Large intestine (tissue), 3 donors: ENCODE data around the gene KCNH4. TPM values are rescaled to one million over a fixed set of nuclear protein-coding genes. Genes with fewer than 3 reads are reported as not detected.
A peak's percentile ranks its signal among the peaks of the same experiment; 100 is the strongest.

Experiments
- DNase-seq, 2 donors: peaks; one replicate each; pipeline versions ENCODE4 v3.0.0 to v3.0.0-alpha.2; 2013
- H3K27ac ChIP-seq: one replicate; pipeline ENCODE4 v1.5.1; 2013; ENCODE audit warnings: low read length
- H3K27me3 ChIP-seq: 2 replicates; pipeline ENCODE4 v1.6.1; 2013; ENCODE audit warnings: low read length; ENCODE audit not compliant: control insufficient read depth, insufficient read depth
- H3K36me3 ChIP-seq: 2 replicates; pipeline ENCODE4 v1.6.1; 2013; ENCODE audit warnings: low read length; ENCODE audit not compliant: control insufficient read depth, insufficient read depth
- H3K4me1 ChIP-seq: one replicate; pipeline ENCODE4 v1.6.1; 2013; ENCODE audit warnings: low read length; ENCODE audit not compliant: control insufficient read depth, insufficient read depth
- H3K4me3 ChIP-seq: one replicate; pipeline ENCODE4 v1.5.1; 2013; ENCODE audit warnings: low read length
- H3K9me3 ChIP-seq: one replicate; pipeline ENCODE4 v1.6.1; 2013; ENCODE audit warnings: mild to moderate bottlenecking, low read depth, low read length, moderate library complexity; ENCODE audit not compliant: control insufficient read depth
- WGBS: methylation state at CpG from one replicate; pipeline ENCODE4 v1.1.5; 2013; ENCODE audit warnings: low lambda C conversion rate; ENCODE audit not compliant: insufficient coverage; 5-methylcytosine and 5-hydroxymethylcytosine counted together
- polyA plus RNA-seq: library from polyadenylated mRNA; unstranded; fragments of 120-200 nt; gene quantifications from one replicate; pipeline ENCODE4 v1.2.1, GENCODE V29; 2013

Gene KCNH4
- polyA plus RNA-seq, 1 donor, result 0.36 TPM

DNA sequence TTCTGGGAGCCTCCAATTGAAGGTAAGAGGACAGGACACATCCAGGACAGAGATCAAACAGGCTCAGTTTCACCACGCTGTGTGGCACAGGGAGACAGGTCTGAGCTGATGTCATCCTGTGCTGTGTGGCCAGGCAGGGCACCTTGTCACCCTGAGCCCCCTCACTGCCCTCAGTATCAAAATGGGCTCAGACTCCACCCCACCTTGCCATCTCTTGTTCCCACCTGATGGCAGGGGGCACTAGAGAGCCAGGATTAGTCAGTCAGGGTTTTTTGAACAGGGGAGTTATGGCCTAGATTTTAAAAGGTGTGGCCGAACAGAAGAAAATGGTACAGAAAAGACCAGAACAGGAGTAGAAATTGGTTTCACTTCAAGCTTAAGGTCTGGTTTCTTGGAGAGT, 62.4 kb downstream of the KCNH4 start:
- peaks cover 39% of the 10 kb centered on the region for H3K36me3 ChIP-seq
- no peak for DNase-seq
- no peak overlapping the region for H3K4me3 ChIP-seq
- H3K27ac ChIP-seq, result no peak overlapping the region
- peaks cover 25% of the 10 kb centered on the region for H3K4me1 ChIP-seq
- 80% methylated on average over 1 of the region's 2 CpGs for WGBS
- no peaks in the 10 kb centered on the region for H3K27me3 ChIP-seq
- H3K9me3 ChIP-seq, result no peaks in the 10 kb centered on the region

DNA sequence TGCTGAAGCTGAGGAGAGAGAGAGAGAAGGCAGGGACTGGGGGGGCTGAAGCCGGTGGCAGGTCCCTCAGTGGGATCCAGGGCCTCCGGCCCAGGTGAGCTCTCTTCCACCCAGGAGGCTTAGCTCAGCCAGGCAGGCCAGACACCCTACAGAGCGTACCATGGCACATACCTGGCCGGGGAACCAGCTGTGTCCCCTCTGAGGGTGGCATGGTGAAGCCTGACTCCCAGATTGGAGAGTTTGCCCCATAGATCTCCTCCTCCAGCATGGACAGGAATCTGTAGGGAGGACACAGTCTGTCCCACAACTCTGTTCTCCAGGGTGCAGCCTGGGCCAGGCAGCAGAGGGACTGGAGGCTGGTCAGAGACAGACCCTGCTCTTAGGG, 62.8 kb downstream of the KCNH4 start:
- Histone ChIP-seq H3K4me3 (no peak overlapping the region), H3K27ac (no peak overlapping the region), H3K9me3 (no peaks in the 10 kb centered on the region), H3K4me1 (peaks cover 26% of the 10 kb centered on the region), H3K27me3 (no peaks in the 10 kb centered on the region), H3K36me3 (peaks cover 43% of the 10 kb centered on the region)
- no peak for DNase-seq
- no CpG with 5 or more reads among the region's 4 CpGs for whole genome bisulfite sequencing

DNA sequence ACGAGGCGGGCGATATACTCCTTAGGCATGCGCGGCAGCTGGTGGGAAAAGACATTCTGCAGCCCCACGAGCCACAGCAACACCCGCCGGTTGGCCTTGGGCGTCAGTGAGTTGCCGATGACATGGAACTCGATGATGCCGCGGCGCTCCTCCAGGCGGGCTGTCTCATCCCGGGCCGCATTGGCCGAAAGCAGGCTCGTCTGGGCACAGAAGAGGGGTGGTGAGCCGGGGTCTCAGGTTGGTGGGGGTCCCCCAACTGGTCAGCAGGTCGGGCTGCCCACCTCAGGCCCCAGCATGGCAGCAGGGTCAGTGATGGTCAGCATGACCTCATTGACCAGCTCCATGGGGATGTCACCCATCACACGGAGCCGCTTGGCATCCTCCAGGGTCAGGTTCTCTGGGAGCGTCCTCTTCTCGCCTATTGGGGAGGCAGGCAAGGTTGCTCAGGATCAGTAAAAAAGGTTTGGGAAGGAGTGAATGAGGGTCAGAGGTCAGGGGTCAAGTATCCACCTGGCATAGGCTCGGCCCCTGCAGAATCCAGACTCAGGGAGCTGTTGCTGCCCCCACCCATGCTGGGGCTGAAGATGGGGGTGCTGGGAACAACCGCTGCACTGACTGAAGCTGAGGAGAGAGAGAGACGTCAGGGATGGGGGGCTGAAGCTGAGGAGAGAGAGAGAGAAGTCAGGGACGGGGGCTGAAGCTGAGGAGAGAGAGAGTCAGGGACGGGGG, 63.4 kb downstream of the KCNH4 start:
- H3K36me3 ChIP-seq, result peaks cover 44% of the 10 kb centered on the region

DNA sequence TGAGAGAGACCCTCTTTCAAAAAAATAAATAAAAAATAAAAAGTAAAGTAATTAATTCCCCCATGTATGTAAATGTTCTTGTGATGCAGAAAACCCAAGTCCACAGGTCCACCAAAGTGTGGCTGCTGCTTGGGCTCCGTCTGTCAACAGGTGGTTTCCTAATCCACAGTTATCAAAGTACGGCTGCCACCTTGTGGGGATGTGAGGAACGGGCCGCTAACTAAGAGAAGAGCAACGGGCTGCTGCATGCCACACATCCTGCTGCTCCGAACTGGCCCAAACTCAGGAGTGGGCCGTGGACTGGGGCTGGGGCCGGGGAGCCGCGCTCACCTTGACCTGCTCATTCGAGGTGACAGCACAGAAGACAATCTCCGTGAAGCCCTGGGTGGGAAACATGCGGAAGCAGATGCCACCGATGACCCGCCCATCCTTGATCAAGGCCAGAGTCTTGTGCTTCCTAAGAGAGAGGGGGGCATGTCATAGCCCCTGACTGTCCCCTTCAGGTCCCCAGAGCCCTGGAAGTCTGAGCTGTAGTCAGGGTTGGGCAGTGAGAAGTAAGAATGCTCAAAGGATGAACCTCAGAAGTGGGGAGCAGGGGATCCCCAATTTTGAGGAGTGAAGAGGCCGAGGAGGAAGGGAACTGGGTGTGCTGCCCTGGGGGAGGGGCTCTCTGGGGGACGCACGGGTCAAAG, 64.1 kb downstream of the KCNH4 start:
- H3K36me3 ChIP-seq, result peaks cover 44% of the 10 kb centered on the region
- no peak overlapping the region for H3K27ac ChIP-seq
- no peaks in the 10 kb centered on the region for H3K9me3 ChIP-seq
- H3K4me3 ChIP-seq, result no peak overlapping the region
- no peaks in the 10 kb centered on the region for H3K27me3 ChIP-seq
- peak; percentile 69 to 73 for DNase-seq
- peaks cover 20% of the 10 kb centered on the region for H3K4me1 ChIP-seq
- WGBS, result no CpG with 5 or more reads among the region's 18 CpGs

More for the DNA sequence above, 63.4 kb downstream of the KCNH4 start:
- H3K27me3 ChIP-seq, result no peaks in the 10 kb centered on the region
- no peak overlapping the region for H3K4me3 ChIP-seq
- no peak overlapping the region for H3K27ac ChIP-seq
- no CpG with 5 or more reads among the region's 30 CpGs for WGBS
- no peak for DNase-seq
- no peaks in the 10 kb centered on the region for H3K9me3 ChIP-seq
- peaks cover 25% of the 10 kb centered on the region for H3K4me1 ChIP-seq

DNA sequence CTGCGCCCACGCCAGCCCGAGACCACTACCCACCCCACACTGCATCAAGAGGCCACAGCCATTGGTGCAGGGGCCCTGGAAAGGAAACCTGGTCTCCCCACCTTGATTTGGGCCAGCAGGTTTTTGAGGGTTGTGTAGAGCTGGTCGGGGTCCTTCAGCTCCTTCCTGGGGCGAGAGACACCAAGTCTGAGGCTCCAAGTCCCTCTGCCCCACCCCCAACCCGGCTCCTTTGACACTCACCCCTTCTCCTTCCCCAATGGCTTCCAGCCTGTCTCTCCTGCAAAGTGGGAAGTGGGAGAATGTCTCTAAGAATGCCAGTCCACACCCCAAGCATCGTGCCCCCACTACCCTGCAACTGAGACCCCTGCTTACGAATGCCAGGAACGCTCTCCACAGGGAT, 66.8 kb downstream of the KCNH4 start:
- H3K36me3 ChIP-seq, result peaks cover 45% of the 10 kb centered on the region
- H3K27me3 ChIP-seq, result no peaks in the 10 kb centered on the region
- peaks cover 16% of the 10 kb centered on the region for H3K4me1 ChIP-seq
- no peak overlapping the region for H3K27ac ChIP-seq
- no CpG with 5 or more reads among the region's 9 CpGs for WGBS
- no peak overlapping the region for H3K4me3 ChIP-seq
- DNase-seq, result no peak
- H3K9me3 ChIP-seq, result no peaks in the 10 kb centered on the region

DNA sequence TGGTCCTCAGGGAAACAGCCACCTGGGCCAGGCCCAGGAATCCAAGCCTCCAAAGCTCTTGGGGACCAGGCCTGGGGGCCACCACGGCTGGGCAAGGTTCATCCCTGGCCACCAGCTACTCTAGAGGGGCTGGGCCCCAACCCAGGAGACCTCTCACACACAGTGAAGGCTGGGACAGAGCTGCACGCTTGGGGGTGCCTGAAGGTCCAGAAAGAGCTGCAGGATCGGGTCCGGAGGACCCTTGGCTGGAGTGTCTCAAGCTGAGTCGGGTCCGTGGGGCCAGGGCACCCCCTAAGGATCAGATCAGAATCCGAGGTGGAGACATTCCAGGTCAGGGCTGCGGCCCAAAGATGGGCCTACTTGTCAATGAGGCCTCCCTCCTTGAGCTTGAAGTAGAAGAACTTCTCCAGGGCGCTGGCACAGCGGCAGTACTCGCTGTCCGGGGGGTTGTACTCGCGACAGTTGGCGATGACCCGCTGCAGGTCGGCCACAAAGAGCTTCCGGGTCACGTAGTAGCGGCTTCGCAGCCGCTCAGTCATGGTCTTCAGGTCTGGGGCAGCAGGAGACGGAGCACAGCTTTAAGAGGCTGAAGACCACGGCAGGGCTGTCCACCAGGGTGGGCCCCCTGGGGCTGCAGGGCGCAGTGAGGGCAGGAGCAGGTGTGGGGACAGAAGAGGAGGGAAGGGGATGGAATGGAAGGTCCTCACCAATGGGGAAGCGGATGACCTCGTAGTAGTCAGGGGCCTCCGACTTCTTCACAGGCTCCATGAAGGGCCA, 67.5 kb downstream of the KCNH4 start:
- Histone ChIP-seq H3K27me3 (no peaks in the 10 kb centered on the region), H3K4me1 (peaks cover 16% of the 10 kb centered on the region), H3K9me3 (no peaks in the 10 kb centered on the region), H3K36me3 (peaks cover 41% of the 10 kb centered on the region), H3K4me3 (no peak overlapping the region), H3K27ac (peak overlapping the region; percentile 68)
- no peak for DNase-seq
- WGBS, result no CpG with 5 or more reads among the region's 28 CpGs

DNA sequence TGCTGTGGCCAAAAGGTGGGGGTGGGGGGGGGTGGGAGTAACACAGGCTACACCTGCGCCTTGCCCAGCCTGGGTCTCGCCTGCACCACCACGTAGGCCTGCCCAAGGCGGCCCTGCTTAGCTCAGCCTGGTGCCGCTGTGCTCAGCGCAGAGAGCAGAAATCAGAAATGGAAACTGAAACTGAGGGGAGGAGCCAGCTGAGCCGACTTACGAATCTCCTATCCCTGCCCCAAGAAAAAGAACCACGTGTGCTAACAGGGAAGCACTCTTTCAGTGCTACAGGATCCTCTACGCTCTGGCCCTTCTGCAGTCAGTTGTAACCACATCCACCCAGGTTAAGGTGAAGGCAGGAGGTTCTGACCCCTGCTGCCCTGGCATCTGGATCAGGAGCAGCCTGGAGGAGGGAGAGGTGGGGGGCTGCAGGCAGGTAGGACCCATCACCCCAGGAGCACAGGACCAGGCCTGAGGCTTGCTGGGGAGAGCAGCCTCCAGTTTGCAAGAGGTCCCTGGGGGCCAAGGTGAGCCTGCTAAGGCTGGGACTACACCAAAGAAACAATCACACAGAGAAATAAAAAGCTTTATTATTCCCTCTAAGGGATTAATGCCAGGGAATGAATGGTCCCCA, 68.3 kb downstream of the KCNH4 start, which contains the start of gene DHX58:
Gene DHX58 (minus strand): TSS at position 163 of the 625 bp plus-strand sequence. CDS start 822 bp downstream, outside the sequence.
- peak; percentile 88 to 91 for DNase-seq
- Histone ChIP-seq H3K4me1 (peaks cover 20% of the 10 kb centered on the region), H3K36me3 (peaks cover 34% of the 10 kb centered on the region), H3K4me3 (peak within 1 kb of the TSS; percentile 43), H3K9me3 (no peaks in the 10 kb centered on the region), H3K27ac (peak within 1 kb of the TSS; percentile 68), H3K27me3 (no peaks in the 10 kb centered on the region)
- WGBS, result no CpG with 5 or more reads among the region's 10 CpGs

DNA sequence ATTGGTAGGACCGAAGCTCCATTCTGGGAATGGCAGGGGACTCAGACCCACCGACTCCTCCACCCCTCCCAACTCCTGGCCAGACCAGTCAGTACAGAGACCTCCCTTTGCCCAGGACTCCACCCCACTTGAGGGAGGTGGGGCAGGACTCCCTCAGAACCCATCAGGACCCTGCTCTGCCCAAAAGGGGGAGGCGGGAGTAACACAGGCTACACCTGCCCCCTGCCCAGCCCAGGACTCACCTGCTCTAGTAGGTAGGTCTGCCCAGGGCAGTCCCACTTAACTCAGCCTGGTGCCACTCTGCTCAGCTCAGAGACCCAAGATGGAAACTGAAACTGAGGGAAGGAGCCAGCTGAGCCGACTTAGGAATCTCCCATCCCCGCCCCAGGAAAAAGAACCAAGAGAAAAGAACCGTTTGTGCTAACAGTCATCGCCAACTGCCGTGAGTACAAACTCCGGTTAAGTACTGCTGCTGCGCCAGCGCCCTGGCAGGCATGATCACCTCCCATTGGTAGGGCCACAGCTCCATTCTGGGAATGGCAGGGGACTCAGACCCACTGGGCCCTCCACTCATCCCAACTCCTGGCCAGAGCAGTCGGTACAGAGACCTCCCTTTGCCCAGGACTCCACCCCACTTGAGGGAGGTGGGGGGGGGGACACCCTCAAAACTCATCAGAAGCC, 68.9 kb downstream of the KCNH4 start:
- WGBS, result no CpG with 5 or more reads among the region's 12 CpGs
- H3K4me1 ChIP-seq, result peaks cover 25% of the 10 kb centered on the region
- H3K36me3 ChIP-seq, result peaks cover 28% of the 10 kb centered on the region
- peak overlapping the region; percentile 43 for H3K4me3 ChIP-seq
- H3K27me3 ChIP-seq, result no peaks in the 10 kb centered on the region
- H3K27ac ChIP-seq, result peak overlapping the region; percentile 68
- no peaks in the 10 kb centered on the region for H3K9me3 ChIP-seq
- peak; percentile 46 to 74 for DNase-seq

DNA sequence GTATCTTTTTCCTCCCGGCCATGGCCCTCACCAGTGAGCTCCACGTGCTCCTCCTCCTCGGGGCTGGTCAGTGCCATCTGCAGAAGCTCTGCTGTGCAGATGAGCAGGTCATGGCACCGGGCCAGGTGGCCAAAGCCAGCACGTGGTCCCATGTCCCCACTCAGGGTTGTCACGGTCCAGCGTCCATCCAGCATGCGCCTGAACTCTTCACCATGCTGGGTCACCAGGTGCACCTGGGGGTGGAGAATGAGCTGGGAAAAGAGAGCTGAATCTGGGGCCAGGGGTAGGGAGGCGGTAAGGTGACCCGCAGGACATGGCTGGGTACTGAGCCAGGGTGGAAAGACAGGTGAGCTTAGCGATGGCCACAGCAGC, 69.7 kb downstream of the KCNH4 start:
- no CpG with 5 or more reads among the region's 11 CpGs for WGBS
- no peaks in the 10 kb centered on the region for H3K27me3 ChIP-seq
- peak overlapping the region; percentile 68 for H3K27ac ChIP-seq
- no peak overlapping the region for H3K4me3 ChIP-seq
- H3K4me1 ChIP-seq, result peaks cover 26% of the 10 kb centered on the region
- no peaks in the 10 kb centered on the region for H3K9me3 ChIP-seq
- H3K36me3 ChIP-seq, result peaks cover 28% of the 10 kb centered on the region
- DNase-seq, result no peak
